GM21717 (cell line): ENCODE measurements around the gene TLX3.
"Not testable (repeated sequence)": the region's sequence is repeated elsewhere in the genome, so short reads cannot be mapped to it uniquely, and the experiment has no call there.

Experiments used
- ATAC-seq: cut with Tn5 transposase; IDR thresholded peaks from one replicate; pipeline ENCODE4 v1.9.1; 2021; ENCODE audit warnings: mild to moderate bottlenecking, moderate library complexity; ENCODE audit not compliant: unreplicated experiment

The TLX3 gene

GRCh38 chr5:171308453-171309275 is at the start of gene TLX3:
TSS of gene TLX3 (plus strand) at chr5:171309248. CDS start at chr5:171309366, 118 bp downstream.
- ATAC-seq: no peak

GRCh38 chr5:171261361-171261760 is 47.7 kb upstream of the TLX3 start:
- ATAC-seq: no peak

- no peak for ATAC-seq
Observed at GRCh38 chr5:171261904-171262303, 47.1 kb upstream of the TLX3 start.

GRCh38 chr5:171263181-171263580 is 45.9 kb upstream of the TLX3 start:
- ATAC-seq: no peak

DNA sequence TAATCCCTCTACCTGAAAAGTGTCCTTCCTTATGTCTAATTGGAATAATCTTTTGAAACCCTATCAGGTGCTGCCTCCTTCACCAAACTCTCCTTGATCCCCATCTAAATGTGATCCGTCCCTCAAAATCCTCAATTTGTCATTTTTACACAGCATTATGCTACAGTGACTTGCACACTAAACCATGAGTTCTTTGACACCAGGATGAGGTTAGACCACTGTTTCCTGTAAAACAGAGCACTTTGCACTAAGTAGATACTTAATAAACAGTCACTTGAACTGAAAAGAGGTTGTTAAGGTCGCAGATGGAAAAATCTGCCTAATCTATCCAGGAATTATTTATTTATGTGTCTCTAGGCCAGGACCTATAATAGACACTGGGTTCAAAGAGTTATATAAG is 44.2 kb upstream of the TLX3 start:
- no peak for ATAC-seq

DNA sequence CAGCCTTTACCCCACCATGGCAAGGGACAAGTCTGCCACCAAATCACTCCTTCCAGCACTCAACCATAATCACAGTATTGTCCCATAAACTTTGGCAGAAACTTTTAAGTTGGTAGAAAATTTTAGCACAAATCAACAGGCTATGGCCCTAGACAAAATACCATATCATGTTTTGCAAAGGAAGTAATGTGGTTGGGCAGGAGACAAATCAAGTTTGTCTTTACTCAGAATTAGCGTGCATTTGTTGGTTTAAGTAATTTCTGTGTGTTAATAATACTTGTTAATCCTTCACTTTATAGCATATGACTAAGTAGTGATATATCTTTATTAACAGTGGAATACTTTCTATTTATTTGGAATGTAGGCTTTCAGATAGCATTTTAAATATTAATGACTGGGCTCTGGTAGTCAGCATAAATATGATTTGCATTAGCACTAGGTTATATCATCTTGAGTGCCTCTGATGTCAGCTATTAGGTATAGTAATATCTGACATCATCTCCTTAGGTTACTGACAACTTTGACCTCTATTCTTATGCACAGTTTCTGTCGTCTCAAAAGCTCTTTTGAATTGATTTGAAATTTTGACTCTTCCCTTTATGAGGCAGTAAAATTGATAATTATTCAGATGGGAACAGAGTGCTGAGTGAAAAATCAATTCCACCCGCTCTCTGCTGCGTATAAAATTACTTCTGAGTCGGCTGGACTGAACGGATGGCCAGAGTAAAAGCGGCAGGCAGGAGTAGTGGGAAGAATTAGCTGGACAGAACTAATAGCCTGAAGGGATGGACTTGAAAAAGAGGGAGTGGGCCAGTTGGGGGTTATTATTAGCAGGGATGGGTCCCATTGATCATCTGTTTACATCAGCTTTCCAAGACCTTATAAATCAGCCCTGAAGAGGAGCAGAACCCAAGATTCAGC is 40.1 kb upstream of the TLX3 start:
- ATAC-seq: no peak

- ATAC-seq: no peak
Observed at GRCh38 chr5:171269717-171270116, 39.3 kb upstream of the TLX3 start.

- ATAC-seq: no peak
Observed at GRCh38 chr5:171270136-171270535, 38.9 kb upstream of the TLX3 start.

GRCh38 chr5:171271798-171272197 is 37.2 kb upstream of the TLX3 start:
- no peak for ATAC-seq

- ATAC-seq: no peak
Observed at GRCh38 chr5:171272996-171273970, 35.8 kb upstream of the TLX3 start.

DNA sequence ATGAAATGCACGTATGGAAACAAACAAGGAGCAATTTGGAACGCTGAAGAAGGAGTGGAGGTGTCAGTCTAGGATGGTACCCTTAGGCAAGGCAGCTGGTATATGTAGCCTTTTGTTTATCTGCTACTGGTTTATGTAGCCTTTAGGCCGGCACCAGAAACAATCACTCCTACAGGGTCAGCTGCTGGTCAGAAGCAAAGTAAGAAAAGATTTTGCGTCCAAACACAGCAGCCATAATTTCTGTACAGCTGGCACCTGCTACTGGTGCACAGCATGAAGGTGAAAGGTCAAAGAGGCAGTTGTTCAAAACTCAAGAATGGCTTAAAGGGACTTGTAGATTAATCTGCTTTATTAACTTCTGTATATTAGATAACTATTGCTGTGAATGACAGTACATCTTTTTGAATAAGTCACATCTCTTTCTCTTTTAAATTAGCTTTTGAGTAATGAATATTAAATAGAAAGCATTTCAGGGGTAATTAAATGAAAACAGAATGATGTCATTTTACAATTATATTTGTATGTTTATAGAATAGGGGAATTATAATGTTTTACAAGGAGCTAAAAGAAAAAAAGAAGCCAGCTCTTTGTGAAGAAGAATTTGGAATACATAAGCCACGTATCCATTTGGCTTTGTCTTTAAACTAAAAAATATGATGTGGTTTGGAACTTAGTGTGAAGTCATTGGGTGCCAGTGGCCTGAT is 33.1 kb upstream of the TLX3 start:
- ATAC-seq: no peak

DNA sequence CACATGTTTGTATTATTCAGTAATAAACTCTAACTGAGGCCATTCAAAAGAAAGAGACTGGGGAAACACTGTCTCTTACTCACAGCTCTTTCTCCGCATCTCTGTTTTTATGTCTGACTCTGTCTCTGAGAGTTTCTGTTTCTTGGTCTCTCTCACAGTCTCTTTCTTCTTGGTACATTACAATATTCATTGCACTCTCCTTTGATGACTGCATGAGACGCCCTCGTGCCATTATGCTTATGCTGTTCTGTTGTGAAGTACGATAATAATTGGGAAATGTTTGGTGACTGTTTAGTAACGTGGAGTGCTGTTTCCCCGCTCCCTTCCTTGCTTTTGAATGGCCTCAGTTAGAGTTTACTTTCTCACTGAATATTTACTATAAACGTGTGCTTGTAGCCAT is 25.3 kb upstream of the TLX3 start:
- ATAC-seq: no peak

GRCh38 chr5:171285465-171285864 is 23.6 kb upstream of the TLX3 start:
- ATAC-seq: no peak

- no peak for ATAC-seq
Observed at GRCh38 chr5:171288066-171288465, 21.0 kb upstream of the TLX3 start.

- ATAC-seq: no peak
Observed at GRCh38 chr5:171291371-171291770, 17.7 kb upstream of the TLX3 start.

DNA sequence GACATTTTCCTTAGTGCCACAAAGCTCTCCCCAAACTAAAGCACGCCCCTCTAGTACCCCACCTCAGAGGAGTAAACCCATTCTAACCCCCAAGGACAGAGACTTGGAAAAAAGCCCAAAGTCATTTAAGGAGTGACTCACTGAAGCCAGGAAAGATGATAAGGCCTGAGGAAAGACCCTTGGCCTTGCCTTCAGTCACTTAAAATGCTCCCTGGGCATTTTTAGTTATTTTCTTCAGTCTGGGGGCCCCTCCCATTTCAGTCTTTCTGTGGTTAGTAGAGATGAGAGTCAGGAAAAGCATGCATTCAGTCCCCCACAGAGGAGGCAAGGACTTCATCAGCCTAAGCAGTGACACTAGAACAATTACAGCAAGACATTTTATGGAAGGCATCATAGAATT is 13.7 kb upstream of the TLX3 start:
- no peak for ATAC-seq

DNA sequence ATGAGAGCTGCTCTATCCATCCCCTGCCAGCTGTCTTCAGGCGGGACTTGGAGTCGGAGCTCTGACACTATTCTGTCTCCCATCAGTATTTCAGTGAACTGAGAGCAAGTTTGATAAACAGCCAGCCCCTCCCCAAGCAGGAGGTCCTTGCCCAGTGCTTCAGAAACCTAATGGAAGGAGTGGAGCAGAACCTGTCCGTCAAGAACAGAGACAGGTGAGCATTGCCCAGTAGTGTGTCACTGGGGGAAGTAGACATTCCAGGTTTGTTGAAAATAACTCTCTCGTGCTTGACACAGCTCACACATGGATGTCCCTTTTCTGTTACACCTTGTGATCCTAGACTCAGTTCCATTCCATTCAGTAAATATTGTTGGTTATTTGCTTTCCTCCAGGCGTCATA is 13.2 kb upstream of the TLX3 start:
- ATAC-seq: no peak

GRCh38 chr5:171297941-171298340 is 11.1 kb upstream of the TLX3 start:
- ATAC-seq: not testable (repeated sequence)

DNA sequence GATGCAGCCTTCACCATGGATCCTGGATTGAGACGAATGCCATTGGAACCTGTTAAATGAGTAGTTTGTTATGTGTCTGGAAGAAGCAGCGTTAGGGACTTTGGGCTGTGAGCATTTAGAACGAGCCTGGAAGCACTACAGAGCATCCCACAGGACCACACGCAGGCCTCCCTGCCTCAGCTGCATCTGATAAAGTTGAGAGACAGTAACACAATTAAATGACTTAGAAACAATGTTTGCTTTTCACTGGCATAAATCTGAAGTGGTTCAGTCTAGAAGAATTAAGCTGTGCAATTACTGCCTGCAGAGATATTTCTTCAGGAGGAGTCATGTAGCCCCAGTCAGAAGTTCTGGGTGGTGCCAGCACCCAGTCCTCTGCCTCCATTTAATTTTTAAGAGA is 9.8 kb upstream of the TLX3 start:
- no peak for ATAC-seq

- ATAC-seq: no peak
Observed at GRCh38 chr5:171299851-171300250, 9.2 kb upstream of the TLX3 start.
